Thoracic aorta (tissue), 2 donors: ENCODE measurements around the gene WNT8B. TPM values are rescaled to one million over a fixed set of nuclear protein-coding genes. Genes with fewer than 3 reads are reported as not detected.

Source experiments
- ATAC-seq: fragments of 150-250 bp; one replicate; pipeline ENCODE4 v1.8.0; 2017; ENCODE audit warnings: low read depth; ENCODE audit not compliant: insufficient number of reproducible peaks, low FRiP score
- DNase-seq: peaks from one replicate; pipeline ENCODE4 v3.0.0-alpha.2; 2020; ENCODE audit warnings: low spot score
- H3K27ac ChIP-seq, 2 donors: fragments of 200-600 bp; sonication (generic); 1 replicate in 1 of 2; 2 replicates in 1 of 2; pipeline ENCODE4 v1.5.1; 2016; ENCODE audit warnings: mild to moderate bottlenecking in 2 of 2, moderate library complexity in 2 of 2
- H3K27me3 ChIP-seq: fragments of 200-600 bp; sonication (generic); replicated peaks from 2 replicates; pipeline ENCODE4 v1.6.0; 2016; ENCODE audit warnings: mild to moderate bottlenecking; ENCODE audit not compliant: insufficient read depth
- H3K36me3 ChIP-seq: fragments of 200-600 bp; sonication (generic); one replicate; pipeline ENCODE4 v1.5.1; 2016
- H3K4me1 ChIP-seq, 2 donors: fragments of 200-600 bp; sonication (generic); 1 replicate in 1 of 2; 2 replicates in 1 of 2; pipeline versions ENCODE4 v1.5.1 to v1.6.0; 2016; ENCODE audit warnings: low read depth in 2 of 2, mild to moderate bottlenecking in 1 of 2; ENCODE audit not compliant: control insufficient read depth in 1 of 2
- H3K4me3 ChIP-seq: fragments of 200-600 bp; sonication (generic); 2 replicates; pipeline ENCODE4 v1.5.1; 2016; ENCODE audit warnings: mild to moderate bottlenecking
- H3K9me3 ChIP-seq: fragments of 200-600 bp; sonication (generic); 2 replicates; pipeline ENCODE4 v1.5.1; 2016
- CTCF ChIP-seq: fragments of 200-600 bp; sonication (generic); IDR thresholded peaks from one replicate; pipeline ENCODE4 v1.5.1; 2019; ENCODE audit warnings: antibody characterized with exemption
- total RNA-seq, 2 donors: library from RNA; depleted of rRNA; stranded (reverse); fragments of >200 nt; gene quantifications; one replicate each; pipeline versions ENCODE4 v1.1.0 to v1.2.3, GENCODE V29; 2016

Gene WNT8B
- total RNA-seq, 2 donors from 2014 or later = not detected

GRCh38 chr10:100516847-100517246 is 54.0 kb downstream of the WNT8B start:
- Histone ChIP-seq H3K9me3 (no peaks in the 10 kb centered on the region), H3K36me3 (peaks cover 12% of the 10 kb centered on the region), H3K27me3 (no peaks in the 10 kb centered on the region), H3K27ac (no peak overlapping the region), H3K4me1 (peaks cover 5 to 15% of the 10 kb centered on the region in 2 donors), H3K4me3 (no peak overlapping the region)
- DNase-seq = no peak
- TF ChIP-seq CTCF = no peak
- ATAC-seq = no peak

GRCh38 chr10:100518761-100519241 is 56.0 kb downstream of the WNT8B start:
- Histone ChIP-seq H3K4me3 (peak overlapping the region; percentile 64), H3K9me3 (no peaks in the 10 kb centered on the region), H3K27ac (no peak overlapping the region), H3K4me1 (peaks cover 5 to 15% of the 10 kb centered on the region in 2 donors), H3K36me3 (peaks cover 6% of the 10 kb centered on the region), H3K27me3 (no peaks in the 10 kb centered on the region)
- DNase-seq (peak; percentile 41), ATAC-seq (no peak)
- peak; percentile 66 for TF ChIP-seq CTCF

DNA sequence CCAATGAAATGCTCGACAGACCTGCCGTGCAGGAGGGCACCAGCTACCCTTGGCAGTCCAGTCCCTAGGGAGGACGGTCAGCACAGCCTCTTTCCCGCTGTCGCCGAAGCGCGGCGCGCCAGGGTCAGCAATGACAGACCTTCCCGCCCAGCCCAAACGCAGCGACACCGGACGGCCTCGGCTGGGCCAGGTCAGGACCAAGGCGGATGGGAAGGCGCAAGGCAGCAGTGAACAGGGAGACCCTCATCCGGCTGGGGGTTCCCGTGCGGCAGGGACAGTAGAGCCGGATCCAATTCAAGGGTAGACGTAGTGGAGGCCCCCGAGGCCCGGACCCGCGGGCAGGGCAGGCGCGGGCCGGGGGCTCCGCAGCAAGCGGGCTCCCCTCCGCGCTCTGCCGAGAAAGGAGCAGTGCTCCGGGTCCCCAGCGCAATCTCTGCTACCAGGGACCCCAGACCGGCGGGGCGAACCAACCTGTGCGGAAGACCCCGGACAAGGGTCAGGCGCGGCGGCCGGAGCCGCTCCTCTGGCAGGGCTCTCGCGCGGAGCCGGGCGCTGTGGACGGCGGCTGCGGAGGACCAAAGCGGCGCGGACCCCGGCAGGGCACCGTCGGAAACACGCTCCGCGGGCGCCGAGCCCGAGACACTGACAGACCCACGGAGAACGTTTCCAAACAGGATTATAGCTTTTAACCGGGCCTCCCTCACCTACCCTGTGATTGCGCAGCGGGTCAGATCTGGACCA is 56.7 kb downstream of the WNT8B start, which contains the start of gene SEC31B:
Gene SEC31B (minus strand): TSS at position 551 of the 741 bp plus-strand sequence. CDS start 2,909 bp downstream, outside the sequence.
- TF ChIP-seq CTCF = no peak
- peaks cover 5 to 15% of the 10 kb centered on the region in 2 donors for H3K4me1 ChIP-seq
- H3K4me3 ChIP-seq = peak within 1 kb of the TSS; percentile 64
- no peaks in the 10 kb centered on the region for H3K9me3 ChIP-seq
- ATAC-seq (no peak), DNase-seq (no peak)
- no peaks in the 10 kb centered on the region for H3K27me3 ChIP-seq
- H3K27ac ChIP-seq = no peak within 1 kb of the TSS
- peaks cover 13% of the 10 kb centered on the region for H3K36me3 ChIP-seq

DNA sequence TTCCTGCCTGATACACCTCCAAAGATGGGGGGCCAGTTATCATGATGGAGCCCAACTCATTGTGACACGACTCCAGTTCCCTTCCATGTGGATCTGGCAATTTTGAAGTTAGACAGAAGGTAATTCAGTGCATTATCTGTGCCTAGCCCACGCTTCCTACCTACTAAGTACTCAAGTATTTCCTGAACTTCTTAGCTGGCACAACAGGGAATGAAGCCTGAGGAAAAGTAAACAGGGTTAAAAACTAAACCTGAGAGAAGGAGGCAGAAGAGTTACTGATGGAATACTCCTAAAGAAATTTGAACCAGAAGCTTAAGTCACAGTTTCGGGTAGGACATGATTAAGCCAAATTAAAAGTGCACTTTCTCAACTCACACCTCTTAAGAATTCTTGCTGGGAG is 58.0 kb downstream of the WNT8B start:
- DNase-seq = no peak
- no peak for ATAC-seq
- H3K9me3 ChIP-seq = no peaks in the 10 kb centered on the region
- peaks cover 5 to 15% of the 10 kb centered on the region in 2 donors for H3K4me1 ChIP-seq
- H3K27me3 ChIP-seq = no peaks in the 10 kb centered on the region
- H3K27ac ChIP-seq = no peak overlapping the region
- H3K36me3 ChIP-seq = peaks cover 18% of the 10 kb centered on the region
- H3K4me3 ChIP-seq = no peak overlapping the region
- TF ChIP-seq CTCF = no peak

DNA sequence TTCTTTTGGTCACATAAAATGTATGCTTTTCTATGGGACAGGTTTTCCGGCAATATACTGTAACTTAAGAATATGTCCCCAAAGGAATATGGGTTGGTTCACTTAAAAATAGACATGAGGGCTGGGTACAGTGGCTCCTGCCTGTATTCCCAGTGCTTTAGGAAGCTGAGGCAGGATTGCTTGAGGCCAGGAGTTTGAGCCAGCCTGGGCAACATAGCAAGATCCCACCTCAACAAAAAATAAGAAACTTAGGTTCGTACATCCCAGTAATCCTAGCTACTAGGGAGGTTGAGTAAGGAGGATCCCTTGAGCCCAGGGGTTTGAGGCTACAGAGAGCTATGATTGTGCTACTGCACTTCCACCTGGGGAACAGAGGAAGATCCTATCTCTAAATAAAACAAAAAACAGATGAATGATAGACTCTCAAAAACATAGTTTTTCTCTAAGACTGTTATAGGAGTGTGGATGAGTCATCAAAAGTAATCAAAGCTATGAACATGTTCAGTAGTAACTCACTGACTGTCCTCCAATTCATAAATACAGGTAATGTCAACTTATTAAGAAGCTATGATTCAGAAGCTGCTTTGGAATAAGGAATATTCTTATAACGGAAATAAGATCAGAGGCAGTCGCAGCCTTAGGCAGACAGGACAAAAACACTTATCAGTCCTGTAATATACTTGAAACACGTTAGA is 59.4 kb downstream of the WNT8B start:
- TF ChIP-seq CTCF = no peak
- H3K4me3 ChIP-seq = no peak overlapping the region
- H3K27me3 ChIP-seq = no peaks in the 10 kb centered on the region
- H3K27ac ChIP-seq = no peak overlapping the region
- H3K9me3 ChIP-seq = no peaks in the 10 kb centered on the region
- no peak for ATAC-seq
- peaks cover 5 to 15% of the 10 kb centered on the region in 2 donors for H3K4me1 ChIP-seq
- peaks cover 29% of the 10 kb centered on the region for H3K36me3 ChIP-seq
- DNase-seq = no peak
